ENCODE measurements around the gene CPNE7. TPM values are rescaled to one million over a fixed set of nuclear protein-coding genes. Genes with fewer than 3 reads are reported as not detected.

CPNE7 gene
- total and polyA plus RNA-seq, 2 of the 13 experiments (the other 11 are each of a cell fraction or from before 2014, with no cell fraction given) = 0.59 TPM; not detected in 1

DNA sequence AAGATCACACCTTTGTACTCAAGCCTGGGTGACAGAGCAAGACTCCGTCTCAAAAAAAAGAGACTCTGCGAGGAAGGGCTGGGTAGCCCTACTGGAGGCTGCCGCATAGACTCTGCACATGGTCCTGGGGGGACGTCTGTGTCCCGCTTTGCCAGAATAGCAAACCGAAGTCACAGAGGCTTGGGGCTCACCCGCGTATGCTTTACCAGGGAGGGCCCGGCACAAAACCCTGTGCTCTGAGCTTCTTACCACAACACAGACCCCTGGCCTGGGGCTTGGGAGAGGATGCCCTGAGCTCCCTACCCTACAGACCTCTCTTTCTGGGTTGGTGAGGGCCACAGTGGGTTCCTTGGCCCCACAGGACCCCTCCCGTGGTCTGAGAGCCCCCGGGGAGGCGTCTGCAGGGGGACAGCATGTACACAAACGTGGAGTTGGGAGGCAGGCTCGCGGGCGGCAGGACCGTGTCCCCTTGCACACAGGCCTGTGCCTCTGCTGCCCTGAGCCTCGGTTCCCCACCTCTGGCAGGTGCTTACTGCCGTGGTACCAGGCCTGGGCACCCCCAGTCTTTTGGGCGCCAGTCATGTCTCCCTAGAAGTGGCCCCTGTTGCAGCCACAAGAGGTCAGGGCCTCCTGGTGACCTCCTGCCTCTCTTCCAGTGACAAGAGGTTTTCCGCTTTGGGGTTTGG is 13.8 kb downstream of the CPNE7 start:
- intact Hi-C loops (cut with micrococcal nuclease; ENCODE audit: unreplicated experiment) = no loop called here
- H4K20me1 ChIP-seq (ENCODE audit: insufficient read depth, low read length) = no peaks in the 10 kb centered on the region
- no peak overlapping the region for H3K27ac ChIP-seq (ENCODE audit: extremely low read length, insufficient read depth, low read length)
- 56% methylated on average over 5 of the region's 21 CpGs for WGBS (ENCODE audit: low lambda C conversion rate)
- ATAC-seq (peak; percentile 5; the same call in 1 of the 3 replicates), DNase-seq (ENCODE audit: low spot score) (no peak), FAIRE-seq (no peak)
- no peak overlapping the region for H2AFZ ChIP-seq (ENCODE audit: low read length)
- H3K36me3 ChIP-seq (replicated peaks in 1 of 2; ENCODE audit: control insufficient read depth in 1 of 2, insufficient read depth in 2 of 2, low read length in 2 of 2) = no peaks in the 10 kb centered on the region
- CTCF ChIA-PET (ENCODE audit: low intra/inter-chr PET ratio, low total read pairs) = no interaction called here
- no peak overlapping the region for H3K4me3 ChIP-seq (replicated peaks in 1 of 3; ENCODE audit: insufficient read depth in 1 of 3, low read depth in 2 of 3, low read length in 3 of 3)
- H3K9ac ChIP-seq (ENCODE audit: insufficient read depth, low read depth, low read length) = no peak overlapping the region
- peaks cover 0 to 34% of the 10 kb centered on the region in 2 experiments; a peak in 2 of 5 replicates for H3K27me3 ChIP-seq (ENCODE audit: control insufficient read depth in 1 of 2, insufficient read depth in 2 of 2, low read length in 2 of 2)
- H3K9me3 ChIP-seq (ENCODE audit: low read length) = no peaks in the 10 kb centered on the region
- no peaks in the 10 kb centered on the region for H3K79me2 ChIP-seq (ENCODE audit: insufficient read depth, low read length)
- no TSS peak for BruUV-seq (replicated peaks)
- H3K4me1 ChIP-seq (ENCODE audit: insufficient read depth, low read length) = peaks cover 35% of the 10 kb centered on the region
- POLR2A ChIA-PET = no interaction called here
- 0 out of 2 replicates have a peak, but pooled peaks have one; percentile 12 for TF ChIP-seq ARID4A (CRISPR knock-in tag; IDR thresholded peaks at IDR 0.05; ENCODE audit: borderline replicate concordance)
- TF ChIP-seq ZNF564 (CRISPR knock-in tag; IDR thresholded peaks at IDR 0.05) = no peak
- H3K4me2 ChIP-seq (ENCODE audit: low read depth, low read length) = no peak overlapping the region
- in situ Hi-C loops (cut with HindIII; ENCODE audit: extremely low pct_ligation_motif_present, low pct_unique_long_range_greater_than_20kb) = no loop called here

GRCh38 chr16:89593841-89594240 is 18.3 kb downstream of the CPNE7 start:
- H3K27me3 ChIP-seq (ENCODE audit: control insufficient read depth in 1 of 2, insufficient read depth in 2 of 2, low read length in 2 of 2) = peaks cover 10 to 41% of the 10 kb centered on the region in 2 experiments; a peak in 4 of 5 replicates
- CTCF ChIA-PET (ENCODE audit: low intra/inter-chr PET ratio, low total read pairs) = no interaction called here
- no peak for TF ChIP-seq SYNCRIP (IDR thresholded peaks at IDR 0.05; ENCODE audit: insufficient read depth, low read depth, low read length)
- no peak for TF ChIP-seq SMAD3 (CRISPR knock-in tag; IDR thresholded peaks at IDR 0.05)
- no peak for TF ChIP-seq REXO4 (CRISPR knock-in tag; IDR thresholded peaks at IDR 0.05; ENCODE audit: borderline replicate concordance)
- TF ChIP-seq KDM4B (CRISPR knock-in tag; IDR thresholded peaks at IDR 0.05) = no peak
- no peak for TF ChIP-seq ZNF780A (CRISPR knock-in tag; IDR thresholded peaks at IDR 0.05)
- no peak for TF ChIP-seq MTA1 (CRISPR knock-in tag; IDR thresholded peaks at IDR 0.05; ENCODE audit: borderline replicate concordance)
- TF ChIP-seq TEAD2 (CRISPR knock-in tag; IDR thresholded peaks at IDR 0.05) = no peak
- no peak for TF ChIP-seq MTF2 (CRISPR knock-in tag; IDR thresholded peaks at IDR 0.05; ENCODE audit: borderline replicate concordance)
- TF ChIP-seq ZNF781 (CRISPR knock-in tag; IDR thresholded peaks at IDR 0.05; ENCODE audit: borderline replicate concordance, not compliant biosample characterization) = no peak
- no peak for TF ChIP-seq MYNN (CRISPR knock-in tag; IDR thresholded peaks at IDR 0.05; ENCODE audit: low read depth)

More at GRCh38 chr16:89593841-89594240, 18.3 kb downstream of the CPNE7 start:
- no peak overlapping the region for H3K4me3 ChIP-seq (replicated peaks in 1 of 3; ENCODE audit: insufficient read depth in 1 of 3, low read depth in 2 of 3, low read length in 3 of 3)
- no peak for DNase-seq (ENCODE audit: low spot score)
- H3K27ac ChIP-seq (ENCODE audit: extremely low read length, insufficient read depth, low read length) = no peak overlapping the region
- H4K20me1 ChIP-seq (ENCODE audit: insufficient read depth, low read length) = no peaks in the 10 kb centered on the region
- WGBS (ENCODE audit: low lambda C conversion rate) = 20% methylated on average over 15 of the region's 15 CpGs
- intact Hi-C loops (cut with micrococcal nuclease; ENCODE audit: unreplicated experiment) (no loop called here), in situ Hi-C loops (cut with HindIII; ENCODE audit: extremely low pct_ligation_motif_present, low pct_unique_long_range_greater_than_20kb) (no loop called here)
- H3K79me2 ChIP-seq (ENCODE audit: insufficient read depth, low read length) = no peaks in the 10 kb centered on the region
- H2AFZ ChIP-seq (ENCODE audit: low read length) = no peak overlapping the region
- no peaks in the 10 kb centered on the region for H3K36me3 ChIP-seq (replicated peaks in 1 of 2; ENCODE audit: control insufficient read depth in 1 of 2, insufficient read depth in 2 of 2, low read length in 2 of 2)
- H3K4me2 ChIP-seq (ENCODE audit: low read depth, low read length) = peak overlapping the region; percentile 15; the same call in 1 of the 2 replicates
- no peaks in the 10 kb centered on the region for H3K9me3 ChIP-seq (ENCODE audit: low read length)
- POLR2A ChIA-PET = no interaction called here
- ATAC-seq = no peak
- FAIRE-seq = peak; percentile 8
- BruUV-seq (replicated peaks) = no TSS peak
- no peak overlapping the region for H3K9ac ChIP-seq (ENCODE audit: insufficient read depth, low read depth, low read length)
- peaks cover 17% of the 10 kb centered on the region for H3K4me1 ChIP-seq (ENCODE audit: insufficient read depth, low read length)

Measured in HepG2 (cell line).